Kidney (tissue), 14 donors: ENCODE results near the gene FNIP2. TPM values are rescaled to one million over a fixed set of nuclear protein-coding genes. Genes with fewer than 3 reads are reported as not detected.
"Not testable (repeated sequence)": the region's sequence is repeated elsewhere in the genome, so short reads cannot be mapped to it uniquely, and the experiment has no call there.

Experiments used
- DNase-seq, 5 donors: peaks; one replicate each; pipeline ENCODE4 v3.0.0-alpha.2; 2013 to 2020
- FAIRE-seq: peaks from 2 replicates; lab custom pipeline; 2012; peaks lifted over from hg19 to GRCh38; lab: Jason Lieb, UNC
- H3K27ac ChIP-seq, 2 donors: one replicate each; pipeline ENCODE4 v1.7.0; 2013; ENCODE audit warnings: low read depth in 2 of 2, low read length in 2 of 2, inconsistent platforms in 1 of 2
- H3K27me3 ChIP-seq: one replicate; pipeline ENCODE4 v1.7.1; 2013; ENCODE audit warnings: low read length, inconsistent platforms; ENCODE audit not compliant: control insufficient read depth, insufficient read depth
- H3K36me3 ChIP-seq, 3 donors: one replicate each; pipeline versions ENCODE4 v1.7.0 to v1.7.1; 2013; ENCODE audit warnings: low read length in 3 of 3, control low read depth in 1 of 3, inconsistent platforms in 1 of 3; ENCODE audit not compliant: insufficient read depth in 3 of 3, control insufficient read depth in 2 of 3
- H3K4me1 ChIP-seq, 3 donors: one replicate each; pipeline versions ENCODE4 v1.7.0 to v1.7.1; 2013; ENCODE audit warnings: low read length in 3 of 3, inconsistent platforms in 1 of 3, low read depth in 1 of 3; ENCODE audit not compliant: control insufficient read depth in 2 of 3, insufficient read depth in 2 of 3
- H3K4me3 ChIP-seq, 3 donors: one replicate each; pipeline versions ENCODE4 v1.7.0 to v1.8.1; 2013; ENCODE audit warnings: low read length in 3 of 3, control low read depth in 1 of 3, inconsistent platforms in 1 of 3
- H3K9ac ChIP-seq, 3 donors: one replicate each; pipeline versions ENCODE4 v1.7.0 to v1.7.1; 2013; ENCODE audit warnings: low read length in 3 of 3, control low read depth in 1 of 3, inconsistent platforms in 1 of 3
- H3K9me3 ChIP-seq, 3 donors: one replicate each; pipeline versions ENCODE4 v1.7.0 to v1.7.1; 2013; ENCODE audit warnings: low read length in 3 of 3, control low read depth in 1 of 3, inconsistent platforms in 1 of 3; ENCODE audit not compliant: control insufficient read depth in 2 of 3, insufficient read depth in 1 of 3
- intact Hi-C: fragments of 100-400 bp; cut with DNase I; formaldehyde crosslinking; loops from one replicate; pipeline ENCODE4 v1.11.1; 2022
- polyA plus RNA-seq: library from polyadenylated mRNA; stranded (reverse); fragments of 350-450 nt; fragmentation: Illumina TruSeq; extraction: RNeasy Lipid Tissue Mini Kit (QIAGEN cat#74804); gene quantifications from one replicate; pipeline ENCODE4 v1.2.3, GENCODE V29; 2014; ENCODE audit warnings: low read depth, low replicate concordance; ENCODE audit not compliant: insufficient read depth
- total RNA-seq: library from RNA; stranded (reverse); fragmentation: NEBNext Ultra II Directional; extraction: Animal tissue kit (Norgen Biotek cat#: 25700); gene quantifications from one replicate; pipeline ENCODE4 v1.2.1, GENCODE V29; 2021
- TF ChIP-seq, protein P1 (sequence below): IDR thresholded peaks from 3 replicates; pipeline ENCODE4 v1.5.1; 2012; ENCODE audit warnings: mild to moderate bottlenecking, moderate library complexity, borderline replicate concordance; ENCODE audit not compliant: insufficient read depth; ENCODE audit errors: extremely low read depth
- donor health status: control.
- donor health status: control.
- donor health status: control.
- donor health status: control.
- donor health status: control.
- donor health status: DM: yes; HTN: yes; CAD: no.
- donor health status: Normal renal cell carcinoma (clear cell type).

The FNIP2 gene
- total and polyA plus RNA-seq, 2 donors from 2014 or later = 13.2 to 65.1 TPM

- no peaks in the 10 kb centered on the region for H3K9me3 ChIP-seq
- TF ChIP-seq, protein P1, sequence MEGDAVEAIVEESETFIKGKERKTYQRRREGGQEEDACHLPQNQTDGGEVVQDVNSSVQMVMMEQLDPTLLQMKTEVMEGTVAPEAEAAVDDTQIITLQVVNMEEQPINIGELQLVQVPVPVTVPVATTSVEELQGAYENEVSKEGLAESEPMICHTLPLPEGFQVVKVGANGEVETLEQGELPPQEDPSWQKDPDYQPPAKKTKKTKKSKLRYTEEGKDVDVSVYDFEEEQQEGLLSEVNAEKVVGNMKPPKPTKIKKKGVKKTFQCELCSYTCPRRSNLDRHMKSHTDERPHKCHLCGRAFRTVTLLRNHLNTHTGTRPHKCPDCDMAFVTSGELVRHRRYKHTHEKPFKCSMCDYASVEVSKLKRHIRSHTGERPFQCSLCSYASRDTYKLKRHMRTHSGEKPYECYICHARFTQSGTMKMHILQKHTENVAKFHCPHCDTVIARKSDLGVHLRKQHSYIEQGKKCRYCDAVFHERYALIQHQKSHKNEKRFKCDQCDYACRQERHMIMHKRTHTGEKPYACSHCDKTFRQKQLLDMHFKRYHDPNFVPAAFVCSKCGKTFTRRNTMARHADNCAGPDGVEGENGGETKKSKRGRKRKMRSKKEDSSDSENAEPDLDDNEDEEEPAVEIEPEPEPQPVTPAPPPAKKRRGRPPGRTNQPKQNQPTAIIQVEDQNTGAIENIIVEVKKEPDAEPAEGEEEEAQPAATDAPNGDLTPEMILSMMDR = no peak
- peaks cover 6 to 66% (median 35%) of the 10 kb centered on the region in 3 donors for H3K4me1 ChIP-seq
- FAIRE-seq (no peak), DNase-seq (peak in 4 of 5 donors; percentile 44 to 63 (median 59))
- H3K36me3 ChIP-seq = no peaks in the 10 kb centered on the region
- H3K27ac ChIP-seq = peak overlapping the region; percentile 72 to 79
- peak overlapping the region in 2 of 3 donors; percentile 48 to 70 for H3K9ac ChIP-seq
- intact Hi-C loops = no loop called here
- no peaks in the 10 kb centered on the region for H3K27me3 ChIP-seq
- peak overlapping the region in 2 of 3 donors; percentile 48 to 51 for H3K4me3 ChIP-seq
These were observed 37.0 kb downstream of the FNIP2 start for GRCh38 chr4:158805635-158806471.

GRCh38 chr4:158807691-158808090, 38.9 kb downstream of the FNIP2 start:
- Histone ChIP-seq H3K36me3 (no peaks in the 10 kb centered on the region), H3K9me3 (no peaks in the 10 kb centered on the region), H3K27ac (peak overlapping the region; percentile 78 to 85), H3K9ac (peak overlapping the region in 2 of 3 donors; percentile 29 to 49), H3K27me3 (no peaks in the 10 kb centered on the region), H3K4me3 (peak overlapping the region in 2 of 3 donors; percentile 39 to 46), H3K4me1 (peaks cover 10 to 64% (median 38%) of the 10 kb centered on the region in 3 donors)
- TF ChIP-seq, protein P1 = no peak
- DNase-seq (no peak), FAIRE-seq (peak; percentile 44)
- intact Hi-C loops = no loop called here

DNA sequence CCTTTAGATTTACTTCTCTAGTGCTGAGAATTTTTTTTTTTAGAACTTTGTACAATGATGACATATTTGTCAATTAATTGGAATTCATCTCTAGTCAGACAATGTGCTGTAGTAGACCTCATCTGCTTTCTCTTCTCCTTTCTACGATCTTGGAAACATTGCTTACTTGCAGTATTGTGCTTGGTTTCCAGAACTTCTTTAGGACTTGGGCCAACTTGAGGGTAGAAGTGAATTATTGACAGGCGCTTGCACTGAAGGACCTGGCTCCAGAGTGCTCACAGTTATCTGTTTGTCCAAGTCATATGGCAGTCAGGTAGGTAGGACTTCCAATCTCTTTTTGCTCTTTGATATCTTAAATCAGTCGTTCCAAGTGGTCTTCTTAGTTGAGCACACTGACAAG, 39.6 kb downstream of the FNIP2 start:
- H3K4me1 ChIP-seq = peaks cover 10 to 70% (median 40%) of the 10 kb centered on the region in 3 donors
- TF ChIP-seq, protein P1 = no peak
- no peaks in the 10 kb centered on the region for H3K36me3 ChIP-seq
- peak overlapping the region; percentile 78 to 85 for H3K27ac ChIP-seq
- no peak for FAIRE-seq
- no peak overlapping the region for H3K9ac ChIP-seq
- peak overlapping the region in 2 of 3 donors; percentile 5 to 46 for H3K4me3 ChIP-seq
- no peak for DNase-seq
- intact Hi-C loops = no loop called here
- H3K27me3 ChIP-seq = no peaks in the 10 kb centered on the region
- no peaks in the 10 kb centered on the region for H3K9me3 ChIP-seq

DNA sequence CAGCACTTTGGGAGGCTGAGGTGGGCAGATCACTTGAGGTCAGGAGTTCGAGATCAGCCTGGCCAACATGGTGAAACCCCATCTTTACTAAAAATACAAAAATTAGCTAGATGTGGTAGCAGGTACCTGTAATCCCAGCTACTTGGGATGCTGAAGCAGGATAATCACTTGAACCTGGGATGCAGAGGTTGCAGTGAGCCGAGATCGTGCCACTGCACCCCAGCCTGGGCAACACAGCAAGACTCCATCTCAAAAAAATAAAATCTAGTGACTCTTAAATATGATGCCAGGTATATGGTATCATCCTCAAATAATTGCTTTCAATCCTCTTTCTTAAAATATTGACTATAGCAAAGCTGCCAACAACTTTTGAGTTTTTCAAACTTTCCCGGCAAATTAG, 40.4 kb downstream of the FNIP2 start:
- H3K9me3 ChIP-seq, H3K36me3 ChIP-seq, intact Hi-C loops, FAIRE-seq, H3K27me3 ChIP-seq, DNase-seq: not testable (repeated sequence)
- H3K9ac ChIP-seq = peak overlapping the region in 2 of 3 donors; percentile 42
- peaks cover 10 to 73% (median 48%) of the 10 kb centered on the region in 3 donors for H3K4me1 ChIP-seq
- H3K4me3 ChIP-seq = peak overlapping the region in 1 of 3 donors; percentile 46
- H3K27ac ChIP-seq = peak overlapping the region; percentile 78 to 85
